Measurements from ENCODE around the gene TENT5A.
A peak's percentile ranks its signal among the peaks of the same experiment; 100 is the strongest.

The TENT5A gene

DNA sequence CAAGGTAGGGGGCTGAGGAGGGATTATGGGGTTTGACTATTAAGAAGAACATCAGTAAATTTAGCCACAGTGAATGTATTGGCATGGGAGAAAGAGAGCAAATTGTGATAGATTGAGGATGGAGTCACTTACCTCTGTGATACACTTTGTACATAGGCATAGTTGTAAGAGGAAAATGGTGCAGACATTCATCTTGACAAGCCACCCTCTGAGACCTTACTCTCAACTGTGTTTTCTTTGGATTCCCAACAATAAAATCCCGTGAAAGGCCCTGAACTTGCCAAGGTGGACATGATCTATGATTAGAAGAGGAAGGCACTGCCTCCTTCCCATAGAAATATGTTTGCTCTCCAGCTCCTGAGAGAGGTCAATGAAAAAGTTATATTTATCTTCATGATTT is 18.6 kb upstream of the TENT5A start:
- no peak for DNase-seq (ENCODE audit: low spot score)

GRCh38 chr6:81770381-81770780 is 17.9 kb upstream of the TENT5A start:
- DNase-seq (ENCODE audit: low spot score): no peak

DNA sequence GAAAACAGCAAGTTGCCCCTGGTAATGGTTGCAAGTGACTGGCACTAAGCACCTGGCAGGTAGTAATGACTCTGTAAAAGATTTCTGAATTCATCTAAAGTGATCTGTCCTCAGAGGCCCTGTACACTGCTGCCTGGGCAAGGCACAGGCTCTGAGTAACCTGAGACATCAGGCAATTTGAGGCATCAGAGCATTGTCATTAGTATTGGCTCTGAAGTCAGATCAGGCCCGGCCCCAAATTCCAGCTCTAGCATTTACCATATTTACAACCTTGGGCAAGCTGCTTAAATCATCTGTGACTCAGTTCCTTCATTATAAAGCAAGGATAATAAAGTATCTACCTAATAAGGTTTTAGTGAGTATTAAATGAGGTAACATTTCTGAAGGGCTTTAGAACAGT is 17.3 kb upstream of the TENT5A start:
- DNase-seq (ENCODE audit: low spot score): no peak

- no peak for DNase-seq (ENCODE audit: low spot score)
These were observed 15.9 kb upstream of the TENT5A start for GRCh38 chr6:81768150-81768942.

GRCh38 chr6:81767163-81767891 is 14.8 kb upstream of the TENT5A start:
- DNase-seq (ENCODE audit: low spot score): no peak

GRCh38 chr6:81766482-81767069 is 14.1 kb upstream of the TENT5A start:
- DNase-seq (ENCODE audit: low spot score): no peak

DNA sequence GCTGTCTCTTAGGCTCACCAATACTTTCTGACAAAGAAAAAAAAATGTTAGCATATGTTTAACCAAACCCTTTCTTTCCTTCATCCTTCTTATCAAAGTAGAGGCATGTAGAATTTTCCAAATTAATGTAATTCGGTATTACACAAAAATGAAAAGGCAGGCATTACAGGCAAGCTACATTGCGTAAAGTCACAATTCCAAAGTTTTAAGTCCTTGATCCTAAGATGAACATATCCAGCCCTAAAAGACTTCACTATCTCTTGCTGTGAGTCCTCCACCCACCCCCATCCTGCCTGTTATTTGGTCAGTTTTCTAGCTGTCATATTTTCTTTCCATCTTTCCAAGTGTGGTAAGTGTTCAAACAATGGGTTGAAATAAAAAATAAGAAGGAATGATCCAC is 12.1 kb upstream of the TENT5A start:
- no peak for DNase-seq (ENCODE audit: low spot score)

DNA sequence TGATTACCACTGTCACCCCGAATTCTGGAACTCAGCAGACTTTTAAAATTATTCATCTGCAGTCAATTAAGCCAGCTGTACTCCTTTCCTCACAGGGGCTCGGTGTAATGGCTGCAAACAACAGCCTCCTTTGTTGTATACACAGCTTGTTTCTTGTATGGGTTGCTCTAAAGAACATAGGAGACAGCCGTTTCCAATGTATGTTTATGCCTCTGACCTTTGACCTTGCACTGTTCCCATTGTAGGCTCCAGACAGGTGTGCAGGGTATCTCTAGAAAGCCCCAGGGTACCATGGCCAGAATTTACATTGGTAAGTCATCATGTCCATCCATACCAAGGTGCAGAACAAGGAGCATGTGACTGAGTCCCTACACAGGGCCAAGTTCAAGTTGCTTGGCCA is 11.5 kb upstream of the TENT5A start:
- DNase-seq (ENCODE audit: low spot score): no peak

DNA sequence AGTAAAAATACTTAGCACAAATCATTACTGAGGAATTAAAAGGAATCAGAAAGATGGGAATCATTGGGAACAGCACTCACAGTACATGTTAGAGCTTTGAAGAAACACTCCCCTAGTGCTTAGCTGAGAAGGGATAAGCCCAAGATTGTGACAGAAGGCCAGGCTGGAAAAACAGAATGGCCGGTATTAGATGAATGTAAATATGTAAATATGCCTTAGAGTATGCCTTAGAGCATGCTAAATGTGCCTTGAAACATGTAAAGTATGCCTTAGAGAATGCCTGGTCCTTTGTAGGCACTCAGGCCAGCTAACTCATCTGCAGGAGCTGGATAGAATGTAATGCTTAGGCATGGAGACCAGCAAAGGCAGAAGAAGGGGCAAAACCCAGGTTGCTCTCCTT is 10.6 kb upstream of the TENT5A start:
- no peak for DNase-seq (ENCODE audit: low spot score)

DNA sequence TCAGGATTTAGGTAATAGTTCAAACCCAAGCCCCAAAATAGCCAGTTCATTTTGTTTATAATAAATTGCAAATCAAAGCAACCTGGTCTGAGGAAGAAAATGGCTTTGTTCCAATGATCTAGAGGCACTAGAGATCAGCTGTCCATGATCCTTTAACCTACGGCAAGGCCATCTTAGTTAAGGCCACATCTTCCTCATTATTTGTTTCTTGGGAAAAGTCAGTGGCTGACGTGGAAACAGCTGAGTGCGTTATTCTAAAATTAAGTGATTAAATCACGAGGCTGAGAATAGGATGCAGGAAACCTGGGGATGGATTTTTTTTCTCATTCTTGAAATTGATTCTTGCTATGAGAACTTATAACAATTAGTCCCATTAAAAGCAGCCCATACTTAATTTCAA is 10.1 kb upstream of the TENT5A start:
- no peak for DNase-seq (ENCODE audit: low spot score)

GRCh38 chr6:81762132-81762531 is 9.7 kb upstream of the TENT5A start:
- no peak for DNase-seq (ENCODE audit: low spot score)

GRCh38 chr6:81761197-81761596 is 8.7 kb upstream of the TENT5A start:
- no peak for DNase-seq (ENCODE audit: low spot score)

DNA sequence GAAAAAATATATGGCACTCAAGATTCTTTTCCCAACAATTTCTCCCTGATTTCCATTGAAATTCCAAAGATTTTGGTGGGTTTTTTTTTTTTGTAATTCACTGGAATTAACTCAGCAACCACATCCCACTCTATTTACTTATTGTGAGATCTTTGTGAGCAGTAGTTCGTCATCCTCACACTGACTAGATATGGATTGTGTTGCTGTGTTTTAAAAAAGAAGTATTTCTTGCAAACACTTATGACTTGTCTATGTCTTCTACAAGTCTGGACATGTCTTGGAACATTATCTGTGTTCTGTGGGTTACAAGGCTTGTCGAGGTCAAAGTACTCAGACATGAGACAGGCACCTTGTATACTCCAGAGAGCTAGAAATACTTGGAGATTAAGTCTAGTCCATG is 7.3 kb upstream of the TENT5A start:
- no peak for DNase-seq (ENCODE audit: low spot score)

DNA sequence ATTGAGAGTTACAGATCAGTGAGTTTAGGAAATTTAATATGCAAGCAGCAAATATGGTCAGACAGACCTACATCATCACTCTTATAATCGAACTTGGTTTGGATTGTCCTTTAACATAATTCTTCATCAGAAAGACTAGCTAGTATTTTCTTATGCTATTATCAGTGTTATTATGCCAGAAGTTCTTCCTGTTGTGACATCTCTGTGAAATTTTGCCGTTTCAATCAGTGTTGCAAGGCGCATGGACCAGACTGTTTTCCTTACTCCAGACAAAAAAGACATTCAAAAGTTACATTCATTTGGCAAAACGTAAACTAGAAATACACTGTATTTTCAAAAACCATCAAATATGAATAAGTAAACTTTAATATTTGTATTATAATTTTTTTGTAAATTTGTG is 5.7 kb upstream of the TENT5A start:
- no peak for DNase-seq (ENCODE audit: low spot score)

GRCh38 chr6:81756690-81757089 is 4.2 kb upstream of the TENT5A start:
- no peak for DNase-seq (ENCODE audit: low spot score)

- no peak for DNase-seq (ENCODE audit: low spot score)
These were observed 3.1 kb upstream of the TENT5A start for GRCh38 chr6:81755551-81755950.

- DNase-seq (ENCODE audit: low spot score): no peak
These were observed 2.4 kb upstream of the TENT5A start for GRCh38 chr6:81754906-81755305.

- DNase-seq (ENCODE audit: low spot score): peak; percentile 53
These were observed 1.5 kb upstream of the TENT5A start for GRCh38 chr6:81753711-81754577.

DNA sequence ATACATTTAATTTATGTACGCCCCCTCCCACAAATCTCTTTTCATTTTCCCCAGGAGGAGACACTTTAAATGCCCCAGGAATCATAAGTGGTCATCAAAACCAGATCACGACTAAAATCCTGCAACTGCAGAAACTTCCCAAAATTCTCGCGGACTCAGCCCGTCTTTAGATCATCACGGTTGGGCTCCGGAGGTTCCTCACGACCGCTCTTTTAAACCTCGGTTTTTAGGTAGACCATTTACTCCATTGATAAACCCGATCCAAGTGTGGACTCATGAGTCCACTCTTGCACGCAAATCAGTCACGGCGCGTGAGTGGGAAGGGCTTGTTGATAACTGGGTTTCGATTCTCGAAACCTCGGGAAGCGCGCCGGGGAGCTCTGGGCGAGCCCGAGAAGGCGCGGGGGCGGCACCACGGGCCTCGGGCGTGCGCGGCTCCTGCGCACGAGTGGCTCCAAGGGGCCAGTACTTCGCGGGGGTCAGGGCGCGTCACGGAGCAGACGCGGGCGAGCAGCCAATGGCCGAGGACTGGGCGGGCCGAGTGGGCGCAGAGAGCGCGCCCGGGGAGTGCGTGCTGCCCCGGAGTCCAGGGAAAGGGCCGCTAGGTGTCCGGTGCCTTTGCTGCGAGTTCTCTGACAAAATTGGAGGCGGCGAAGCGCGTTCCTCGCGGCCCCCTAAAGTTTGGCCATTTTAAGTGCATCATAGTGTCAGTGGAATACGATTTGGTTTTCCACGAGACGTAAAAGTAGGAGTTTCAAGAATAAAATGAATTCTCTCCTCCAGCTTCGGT is 635 bp upstream of the TENT5A start:
- DNase-seq (ENCODE audit: low spot score): peak; percentile 60

DNA sequence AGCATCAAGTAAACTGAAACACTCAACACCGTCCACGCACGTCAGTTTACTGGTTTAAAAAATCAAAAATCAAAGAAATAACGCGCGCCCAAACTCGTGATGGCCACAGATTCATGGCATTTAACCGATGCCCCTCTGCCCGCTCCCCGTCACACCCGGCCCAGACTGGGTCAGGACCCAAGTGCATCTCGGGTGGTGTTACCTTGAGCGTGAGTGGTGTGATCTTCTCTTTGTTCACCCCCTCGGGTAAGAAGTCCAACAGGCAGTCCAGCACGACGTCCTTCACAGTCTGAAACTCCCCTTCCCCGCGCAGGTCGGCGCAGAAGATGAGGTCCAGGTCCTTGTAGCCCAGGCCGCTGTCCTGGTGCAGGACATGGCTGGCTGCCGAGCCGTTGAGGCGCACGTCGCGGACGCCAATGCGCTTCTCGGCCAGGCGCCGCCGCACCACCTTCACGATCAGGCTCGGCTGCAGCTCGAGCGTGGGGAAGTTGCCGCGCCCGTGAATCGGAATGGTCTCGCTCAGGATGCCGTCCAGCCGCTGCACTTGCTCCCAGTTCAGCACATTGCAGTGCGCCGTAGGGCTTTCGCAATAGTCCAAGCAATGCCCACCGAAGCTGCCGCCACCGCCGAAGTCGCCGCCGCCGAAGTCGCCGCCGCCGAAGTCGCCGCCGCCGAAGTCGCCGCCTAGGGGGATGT is 945 bp downstream of the TENT5A start:
- no peak for DNase-seq (ENCODE audit: low spot score)
